Measurements from ENCODE around the gene RHOG. TPM values are rescaled to one million over a fixed set of nuclear protein-coding genes. Genes with fewer than 3 reads are reported as not detected.

The RHOG gene
- 11.3 and 12.6 TPM in 2 replicates for total RNA-seq

GRCh38 chr11:3840870-3841425 is at the start of gene RHOG:
TSS of gene RHOG (minus strand) at chr11:3840959. CDS start at chr11:3828138, 12,821 bp downstream.

DNA sequence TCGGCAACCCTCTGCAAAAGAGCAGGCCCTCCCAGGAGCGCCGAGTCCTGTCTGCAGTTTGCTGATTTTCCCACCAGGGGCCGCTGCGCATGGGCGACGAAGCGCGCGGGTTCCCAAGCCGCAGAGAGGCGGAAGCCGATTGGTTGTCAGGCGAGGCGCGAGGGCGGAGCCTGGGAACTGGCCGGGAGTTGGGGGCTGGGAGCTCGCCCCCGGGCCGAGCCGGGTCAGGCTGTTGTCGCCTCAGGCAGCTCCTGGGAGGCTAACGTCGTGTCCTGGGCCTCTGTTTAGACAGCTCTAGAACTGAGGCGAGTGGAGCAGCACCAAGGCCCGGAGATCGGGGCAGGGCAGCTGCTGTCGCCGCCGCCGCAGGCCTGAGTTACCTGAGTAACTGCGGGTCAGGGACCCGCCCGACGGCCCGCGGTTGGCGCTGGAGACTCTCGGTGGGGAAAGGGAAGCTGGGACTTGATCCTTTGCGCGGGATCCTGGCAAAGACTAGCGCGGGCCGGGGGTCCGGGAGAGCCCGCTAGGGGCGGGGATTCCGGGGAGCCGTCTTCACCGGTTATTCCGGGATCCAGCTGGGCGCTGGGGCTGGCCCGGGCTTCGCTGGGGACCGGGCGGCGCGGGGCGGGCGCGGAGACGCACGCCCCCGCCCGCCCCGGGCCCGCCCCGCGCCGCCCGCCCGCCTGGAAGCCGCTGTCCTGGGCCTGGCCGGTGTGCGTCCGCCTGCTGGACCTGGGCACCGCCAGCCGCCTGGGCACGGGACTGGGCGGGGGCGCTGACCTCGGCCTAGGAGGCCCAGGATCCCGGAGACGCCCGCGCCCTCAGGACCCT is 14.4 kb upstream of the RHOG start, which contains the start of gene STIM1:
STIM1 (plus strand) TSS at position 688 of the 831 bp plus-strand sequence. CDS start 607 bp downstream, outside the sequence.

GRCh38 chr11:3807909-3808860 is 32.6 kb downstream of the RHOG start, which contains the start of gene PGAP2:
TSS of gene PGAP2 (plus strand) at chr11:3808560. CDS start at chr11:3811260, 2,700 bp downstream.

GRCh38 chr11:3797329-3798090 is 43.2 kb downstream of the RHOG start, which contains the start of gene NUP98:
TSS of gene NUP98 (minus strand) at chr11:3797554. CDS start at chr11:3782117, 15,437 bp downstream.

Other genes with a start within 250 kb of the RHOG start
- not detected in 2 replicates for gene ART5, start 199.0 kb downstream of the RHOG start, total RNA-seq
- gene ART1, start 195.8 kb downstream of the RHOG start, total RNA-seq: not detected in 2 replicates
- gene CHRNA10, start 169.6 kb downstream of the RHOG start, total RNA-seq: 0.48 TPM in 1 of 2 replicates, not detected in the other
- gene NUP98, start 43.4 kb downstream of the RHOG start, total RNA-seq: 117 and 149 TPM in 2 replicates
- gene PGAP2, start 32.4 kb downstream of the RHOG start, total RNA-seq: 16.4 and 17.7 TPM in 2 replicates
- gene STIM1, start 14.7 kb upstream of the RHOG start, total RNA-seq: 29.8 and 41.7 TPM in 2 replicates

Data from tracheal epithelial cell (primary cell).